SU-DHL-6 (cell line): ENCODE results near the gene ZNF496.

ENCODE experiments used
- H2AFZ ChIP-seq: fragments of 200-600 bp; sonication (generic); 2 replicates; pipeline ENCODE4 v1.6.1; 2014; ENCODE audit warnings: low read depth, mild to moderate bottlenecking, moderate library complexity, mixed read lengths, antibody characterized with exemption, low read length; ENCODE audit not compliant: severe bottlenecking
- H3F3A ChIP-seq: fragments of 200-600 bp; shearing (Covaris generic); 2 replicates; pipeline ENCODE4 v1.6.0; 2016; ENCODE audit warnings: antibody characterized with exemption, mild to moderate bottlenecking; ENCODE audit not compliant: insufficient read depth
- H3K27ac ChIP-seq: fragments of 200-600 bp; sonication (generic); 2 replicates; pipeline ENCODE4 v1.5.1; 2016; ENCODE audit warnings: low read depth, mild to moderate bottlenecking, low read length, moderate library complexity, mixed read lengths
- H3K27me3 ChIP-seq: fragments of 200-600 bp; sonication (generic), shearing (Covaris generic); 2 replicates; pipeline ENCODE4 v1.6.0; 2014; ENCODE audit warnings: mild to moderate bottlenecking, low read length
- H3K36me3 ChIP-seq: fragments of 200-600 bp; sonication (generic); 2 replicates; pipeline ENCODE4 v1.6.1; 2014; ENCODE audit warnings: mild to moderate bottlenecking, low read length, mixed read lengths
- H3K4me2 ChIP-seq: fragments of 300-600, 200-600 bp; shearing (Covaris generic), sonication (generic); 2 replicates; pipeline ENCODE4 v1.6.0; 2014; ENCODE audit warnings: low read length, low read depth, mild to moderate bottlenecking; ENCODE audit not compliant: poor library complexity, severe bottlenecking
- H3K4me3 ChIP-seq: fragments of 200-600 bp; sonication (generic); 2 replicates; pipeline ENCODE4 v1.5.1; 2014; ENCODE audit warnings: antibody characterized with exemption, low read length, mild to moderate bottlenecking, mixed read lengths; ENCODE audit not compliant: insufficient read depth, poor library complexity, severe bottlenecking
- H3K79me2 ChIP-seq: fragments of 200-600 bp; sonication (generic); 2 replicates; pipeline ENCODE4 v1.6.1; 2014; ENCODE audit warnings: mild to moderate bottlenecking, low read length, moderate library complexity; ENCODE audit not compliant: insufficient read depth
- H3K9ac ChIP-seq: fragments of 200-600 bp; sonication (generic); 2 replicates; pipeline ENCODE4 v1.7.0; 2014; ENCODE audit warnings: mild to moderate bottlenecking, low read length
- H3K9me2 ChIP-seq: fragments of 200-600 bp; sonication (generic); replicated peaks from 2 replicates; pipeline ENCODE4 v1.6.1; 2014; ENCODE audit warnings: low read length; ENCODE audit not compliant: insufficient read depth
- H3K9me3 ChIP-seq: fragments of 200-600 bp; sonication (generic); 2 replicates; pipeline ENCODE4 v1.6.1; 2014; ENCODE audit warnings: low read length, mixed read lengths; ENCODE audit not compliant: insufficient read depth
- H4K20me1 ChIP-seq: fragments of 200-600 bp; sonication (generic); 2 replicates; pipeline ENCODE4 v1.6.1; 2014; ENCODE audit warnings: low read depth, mild to moderate bottlenecking, antibody characterized with exemption, low read length, moderate library complexity, mixed read lengths
- EZH2phosphoT487 ChIP-seq: fragments of 200-600 bp; sonication (generic), shearing (Covaris generic); conservative IDR thresholded peaks from 2 replicates; pipeline ENCODE4 v1.6.1; 2018; ENCODE audit warnings: mild to moderate bottlenecking, antibody characterized with exemption, low read length, moderate library complexity, mixed read lengths
- TF ChIP-seq, protein P1 (sequence below): fragments of 200-600 bp; sonication (generic); IDR thresholded peaks from one replicate; pipeline ENCODE4 v1.5.1; 2017; ENCODE audit warnings: antibody characterized with exemption, mild to moderate bottlenecking, low read length, moderate library complexity; ENCODE audit not compliant: insufficient read depth, poor library complexity, severe bottlenecking

ZNF496 gene

DNA sequence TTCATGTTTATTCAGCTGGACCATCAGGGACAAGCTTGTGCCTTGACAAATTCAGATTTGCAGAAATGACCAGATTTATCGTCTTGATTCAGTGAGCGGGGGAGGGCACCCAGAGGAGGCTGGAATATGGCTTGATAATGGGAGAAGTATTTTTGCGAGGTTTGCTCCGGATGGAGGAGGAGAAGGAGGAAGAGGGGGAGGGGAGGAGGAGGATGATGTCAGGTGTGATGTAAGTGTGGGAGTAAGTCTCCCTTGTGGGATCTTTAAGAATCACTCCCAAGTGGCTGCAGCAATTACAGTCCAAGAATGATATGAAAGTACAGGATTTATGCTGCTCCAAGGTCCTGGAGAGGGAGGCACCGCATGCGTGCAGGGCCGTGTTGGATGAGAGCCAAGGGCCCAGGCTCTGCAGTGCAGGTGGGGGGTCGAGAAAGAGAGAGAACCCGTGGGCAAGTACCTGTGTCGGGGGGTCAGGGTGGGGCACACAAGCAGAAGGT is 5.6 kb upstream of the ZNF496 start:
- Histone ChIP-seq H3K36me3 (no peaks in the 10 kb centered on the region), H3F3A (no peaks in the 10 kb centered on the region), H3K79me2 (no peaks in the 10 kb centered on the region), H3K4me3 (no peak overlapping the region), H2AFZ (no peak overlapping the region), H4K20me1 (no peaks in the 10 kb centered on the region), H3K9ac (no peak overlapping the region), H3K9me3 (no peaks in the 10 kb centered on the region), H3K4me2 (no peak overlapping the region), H3K9me2 (no peaks in the 10 kb centered on the region), H3K27ac (no peak overlapping the region), H3K27me3 (no peaks in the 10 kb centered on the region)
- TF ChIP-seq, protein P1, sequence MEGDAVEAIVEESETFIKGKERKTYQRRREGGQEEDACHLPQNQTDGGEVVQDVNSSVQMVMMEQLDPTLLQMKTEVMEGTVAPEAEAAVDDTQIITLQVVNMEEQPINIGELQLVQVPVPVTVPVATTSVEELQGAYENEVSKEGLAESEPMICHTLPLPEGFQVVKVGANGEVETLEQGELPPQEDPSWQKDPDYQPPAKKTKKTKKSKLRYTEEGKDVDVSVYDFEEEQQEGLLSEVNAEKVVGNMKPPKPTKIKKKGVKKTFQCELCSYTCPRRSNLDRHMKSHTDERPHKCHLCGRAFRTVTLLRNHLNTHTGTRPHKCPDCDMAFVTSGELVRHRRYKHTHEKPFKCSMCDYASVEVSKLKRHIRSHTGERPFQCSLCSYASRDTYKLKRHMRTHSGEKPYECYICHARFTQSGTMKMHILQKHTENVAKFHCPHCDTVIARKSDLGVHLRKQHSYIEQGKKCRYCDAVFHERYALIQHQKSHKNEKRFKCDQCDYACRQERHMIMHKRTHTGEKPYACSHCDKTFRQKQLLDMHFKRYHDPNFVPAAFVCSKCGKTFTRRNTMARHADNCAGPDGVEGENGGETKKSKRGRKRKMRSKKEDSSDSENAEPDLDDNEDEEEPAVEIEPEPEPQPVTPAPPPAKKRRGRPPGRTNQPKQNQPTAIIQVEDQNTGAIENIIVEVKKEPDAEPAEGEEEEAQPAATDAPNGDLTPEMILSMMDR: no peak
- no peak for TF ChIP-seq EZH2phosphoT487

DNA sequence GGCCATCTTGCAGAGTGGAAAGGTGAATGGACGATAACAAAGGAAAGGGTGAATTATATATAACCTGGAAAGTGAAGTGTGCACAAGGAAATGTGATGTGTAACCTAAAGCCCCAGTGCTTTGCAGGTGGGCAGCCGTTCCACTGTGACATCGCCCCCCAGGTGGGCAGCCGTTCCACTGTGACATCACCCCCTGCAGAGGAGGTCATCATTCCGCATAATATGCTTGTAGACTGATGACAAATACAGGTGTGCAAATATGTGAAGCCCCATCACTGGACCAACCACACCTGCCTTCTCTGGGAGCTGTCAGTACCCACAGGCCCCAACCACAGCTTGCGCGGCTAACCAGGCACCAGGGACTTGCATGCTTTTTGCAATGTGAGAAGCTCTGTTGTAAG is 4.7 kb upstream of the ZNF496 start:
- Histone ChIP-seq H3K79me2 (no peaks in the 10 kb centered on the region), H4K20me1 (no peaks in the 10 kb centered on the region), H3F3A (no peaks in the 10 kb centered on the region), H3K9ac (no peak overlapping the region), H3K4me2 (no peak overlapping the region), H3K4me3 (no peak overlapping the region), H3K27ac (no peak overlapping the region), H2AFZ (no peak overlapping the region), H3K9me3 (no peaks in the 10 kb centered on the region), H3K36me3 (no peaks in the 10 kb centered on the region), H3K9me2 (no peaks in the 10 kb centered on the region), H3K27me3 (no peaks in the 10 kb centered on the region)
- no peak for TF ChIP-seq EZH2phosphoT487
- TF ChIP-seq, protein P1: no peak

- Histone ChIP-seq H3K4me2 (no peak overlapping the region), H3F3A (no peaks in the 10 kb centered on the region), H3K9me2 (no peaks in the 10 kb centered on the region), H3K27ac (no peak overlapping the region), H3K36me3 (no peaks in the 10 kb centered on the region), H4K20me1 (no peaks in the 10 kb centered on the region), H3K9ac (no peak overlapping the region), H3K9me3 (no peaks in the 10 kb centered on the region), H3K79me2 (no peaks in the 10 kb centered on the region), H3K27me3 (no peaks in the 10 kb centered on the region), H2AFZ (no peak overlapping the region), H3K4me3 (no peak overlapping the region)
- TF ChIP-seq, protein P1: no peak
Measured at GRCh38 chr1:247335882-247336281, 4.2 kb upstream of the ZNF496 start.
